Measurements from ENCODE around the gene SNX32.

Gene SNX32

DNA sequence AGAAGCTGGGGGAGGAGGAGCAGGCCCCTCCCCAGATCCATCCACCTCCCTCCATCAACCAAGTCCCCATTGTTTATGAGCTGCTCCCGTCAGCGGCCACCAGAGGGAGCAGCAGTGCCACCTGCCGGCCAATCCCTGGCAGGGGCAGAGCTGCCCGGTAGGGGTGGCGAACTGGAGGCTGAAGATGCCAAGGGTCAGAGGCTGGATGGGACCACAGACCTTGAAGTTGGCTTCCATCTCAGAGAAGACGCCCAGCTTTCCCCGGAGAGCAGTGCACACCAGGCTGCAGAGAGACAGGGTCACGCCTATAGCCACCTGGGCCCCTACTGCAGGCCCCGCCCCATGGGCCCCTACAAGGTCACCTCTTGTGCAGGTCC lies 50.9 kb downstream of the SNX32 start (continued):
- no peak for TF ChIP-seq ZBTB10 (tag by site-specific recombination; IDR thresholded peaks at IDR 0.05)

GRCh38 chr11:65885231-65885630 lies 51.5 kb downstream of the SNX32 start:
- ChIA-PET POLR2A (interaction anchor here (0.6 to 2.3 kb wide), 12 partner anchors 11 to 251 kb away, joined by 3 to 13 read pairs (median 6); partner anchors contain the start of genes CFL1, KAT5, MUS81 and RNASEH2C), CTCF (interaction anchor here (0.5 to 9.5 kb wide), 49 partner anchors 8 to 281 kb away, joined by 3 to 189 read pairs (median 5); partner anchors contain the start of genes CFL1, FOSL1, KAT5 and MUS81)
- H3K36me3 ChIP-seq (ENCODE audit: control insufficient read depth in 2 of 2, insufficient read depth in 1 of 2, low read length in 2 of 2) = peaks cover 0 to 53% of the 10 kb centered on the region in 2 experiments; a peak in 2 of 3 replicates
- no peak overlapping the region for H3K27ac ChIP-seq (ENCODE audit: extremely low read depth, low read depth, low read length)
- no peaks in the 10 kb centered on the region for H3K4me1 ChIP-seq (ENCODE audit: control insufficient read depth, insufficient read depth, low read length)
- TF ChIP-seq ZNF394 (tag by site-specific recombination; IDR thresholded peaks at IDR 0.05; ENCODE audit: borderline replicate concordance) (no peak), SP3 (tag by site-specific recombination; IDR thresholded peaks at IDR 0.05) (no peak)
- no peaks in the 10 kb centered on the region for H3K9me3 ChIP-seq (ENCODE audit: control insufficient read depth, insufficient read depth, low read depth, low read length)
- no peak overlapping the region for H3K4me3 ChIP-seq (ENCODE audit: low read depth, low read length)

DNA sequence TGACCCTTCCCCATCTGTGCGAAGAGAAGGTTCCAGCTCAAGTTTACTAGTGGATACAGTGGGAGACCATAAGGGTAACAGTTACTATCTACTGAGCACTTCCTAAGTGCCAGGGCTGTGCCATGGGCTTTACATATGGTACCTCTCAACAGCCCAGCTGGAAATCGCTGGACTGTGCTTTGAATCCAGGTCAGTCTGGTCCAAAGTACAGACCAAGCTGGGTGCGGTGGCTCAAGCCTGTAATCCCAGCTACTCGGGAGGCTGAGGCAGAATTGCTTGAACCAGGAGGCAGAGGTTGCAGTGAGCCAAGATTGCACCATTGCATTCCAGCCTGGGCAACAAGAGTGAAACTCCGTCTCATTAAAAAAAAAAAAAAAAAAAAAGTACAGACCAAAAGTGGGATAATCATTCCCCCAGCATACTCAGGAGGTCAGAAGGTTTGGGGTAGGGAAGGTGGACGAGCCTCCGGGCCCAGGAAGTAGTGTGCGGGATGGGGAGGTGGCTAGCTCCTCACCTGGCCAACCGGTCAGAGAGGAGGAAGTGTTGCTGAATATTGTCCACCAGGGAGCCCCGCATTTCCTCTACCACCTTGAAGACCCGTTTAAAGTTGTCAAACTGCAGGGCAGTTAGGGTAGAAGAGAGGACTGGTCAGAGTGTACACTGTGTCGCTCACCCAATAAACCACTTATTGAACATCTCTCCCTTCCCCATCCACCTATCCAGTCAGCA lies 52.2 kb downstream of the SNX32 start:
- TF ChIP-seq ZNF248 (tag by site-specific recombination; IDR thresholded peaks at IDR 0.05) (0 out of 2 replicates have a peak, but pooled peaks have one; percentile 71), ZNF211 (tag by site-specific recombination; IDR thresholded peaks at IDR 0.05; ENCODE audit: low read depth) (no peak)
- Histone ChIP-seq H3K4me1 (ENCODE audit: control insufficient read depth, insufficient read depth, low read length) (no peaks in the 10 kb centered on the region), H3K27ac (ENCODE audit: extremely low read depth, low read depth, low read length) (no peak overlapping the region), H3K36me3 (ENCODE audit: control insufficient read depth in 2 of 2, insufficient read depth in 1 of 2, low read length in 2 of 2) (peaks cover 0 to 53% of the 10 kb centered on the region in 2 experiments; a peak in 2 of 3 replicates), H3K4me3 (ENCODE audit: low read depth, low read length) (no peak overlapping the region), H3K9me3 (ENCODE audit: control insufficient read depth, insufficient read depth, low read depth, low read length) (no peaks in the 10 kb centered on the region)
- ChIA-PET POLR2A (interaction anchor here (2.0 to 6.1 kb wide), 4 partner anchors 26 to 166 kb away, joined by 5 to 121 read pairs (median 12); partner anchors contain the start of genes CFL1, MUS81 and RNASEH2C), CTCF (interaction anchor here (0.6 to 9.5 kb wide), 34 partner anchors 9 to 271 kb away, joined by 3 to 189 read pairs (median 8); partner anchors contain the start of genes CFL1, FOSL1, KAT5 and MUS81)

GRCh38 chr11:65886826-65887722 lies 53.3 kb downstream of the SNX32 start:
- H3K4me1 ChIP-seq (ENCODE audit: control insufficient read depth, insufficient read depth, low read length) = no peaks in the 10 kb centered on the region
- ChIA-PET CTCF (interaction anchor here (0.6 to 9.5 kb wide), 24 partner anchors 9 to 180 kb away, joined by 3 to 189 read pairs (median 5); partner anchors contain the start of genes CFL1, FOSL1, KAT5 and MUS81), POLR2A (interaction anchor here (1.4 to 6.1 kb wide), 6 partner anchors 13 to 225 kb away, joined by 4 to 121 read pairs (median 16); partner anchors contain the start of genes CFL1, FOSL1, MUS81 and RELA)
- peaks cover 0 to 50% of the 10 kb centered on the region in 2 experiments; a peak in 2 of 3 replicates for H3K36me3 ChIP-seq (ENCODE audit: control insufficient read depth in 2 of 2, insufficient read depth in 1 of 2, low read length in 2 of 2)
- peak overlapping the region; percentile 1; the same call in 1 of the 2 replicates for H3K27ac ChIP-seq (ENCODE audit: extremely low read depth, low read depth, low read length)
- peak overlapping the region; percentile 87 for H3K4me3 ChIP-seq (ENCODE audit: low read depth, low read length)
- H3K9me3 ChIP-seq (ENCODE audit: control insufficient read depth, insufficient read depth, low read depth, low read length) = no peaks in the 10 kb centered on the region
- no peak for TF ChIP-seq MEIS1 (CRISPR knock-in tag; IDR thresholded peaks at IDR 0.05; ENCODE audit: borderline replicate concordance)

GRCh38 chr11:65887723-65888162 lies 54.0 kb downstream of the SNX32 start:
- CTCF ChIA-PET = interaction anchor here (0.6 to 9.5 kb wide), 40 partner anchors 8 to 250 kb away, joined by 3 to 189 read pairs (median 4); partner anchors contain the start of genes CATSPER1, CFL1, CTSW and FOSL1
- Histone ChIP-seq H3K9me3 (ENCODE audit: control insufficient read depth, insufficient read depth, low read depth, low read length) (no peaks in the 10 kb centered on the region), H3K4me3 (ENCODE audit: low read depth, low read length) (peak overlapping the region; percentile 87), H3K27ac (ENCODE audit: extremely low read depth, low read depth, low read length) (peak overlapping the region; percentile 1; the same call in 1 of the 2 replicates), H3K4me1 (ENCODE audit: control insufficient read depth, insufficient read depth, low read length) (no peaks in the 10 kb centered on the region), H3K36me3 (ENCODE audit: control insufficient read depth in 2 of 2, insufficient read depth in 1 of 2, low read length in 2 of 2) (peaks cover 0 to 44% of the 10 kb centered on the region in 2 experiments; a peak in 2 of 3 replicates)
- POLR2A ChIA-PET = interaction anchor here (0.6 to 6.1 kb wide), 41 partner anchors 8 to 1550 kb away, joined by 3 to 121 read pairs (median 5); partner anchors contain the start of genes BANF1, C11orf68, CFL1 and CTSW
- TF ChIP-seq KLF10 (tag by site-specific recombination; IDR thresholded peaks at IDR 0.05) (no peak), ZNF600 (tag by site-specific recombination; IDR thresholded peaks at IDR 0.05) (0 out of 2 replicates have a peak, but pooled peaks have one; percentile 42)
- TF ChIP-seq, protein P1, sequence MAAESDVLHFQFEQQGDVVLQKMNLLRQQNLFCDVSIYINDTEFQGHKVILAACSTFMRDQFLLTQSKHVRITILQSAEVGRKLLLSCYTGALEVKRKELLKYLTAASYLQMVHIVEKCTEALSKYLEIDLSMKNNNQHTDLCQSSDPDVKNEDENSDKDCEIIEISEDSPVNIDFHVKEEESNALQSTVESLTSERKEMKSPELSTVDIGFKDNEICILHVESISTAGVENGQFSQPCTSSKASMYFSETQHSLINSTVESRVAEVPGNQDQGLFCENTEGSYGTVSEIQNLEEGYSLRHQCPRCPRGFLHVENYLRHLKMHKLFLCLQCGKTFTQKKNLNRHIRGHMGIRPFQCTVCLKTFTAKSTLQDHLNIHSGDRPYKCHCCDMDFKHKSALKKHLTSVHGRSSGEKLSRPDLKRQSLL (tag by site-specific recombination; IDR thresholded peaks at IDR 0.05) = 0 out of 2 replicates have a peak, but pooled peaks have one; percentile 11

All from HEK293 (cell line).